Limb (tissue), 2 donors: ENCODE results near the gene HNRNPA0.
A peak's percentile ranks its signal among the peaks of the same experiment; 100 is the strongest.
"Not testable (repeated sequence)": the region's sequence is repeated elsewhere in the genome, so short reads cannot be mapped to it uniquely, and the experiment has no call there.

ENCODE experiments used
- DNase-seq, 2 donors: peaks; one replicate each; pipeline ENCODE4 v3.0.0-alpha.2; 2016; ENCODE audit errors: extremely low spot score in 2 of 2

HNRNPA0 gene

DNA sequence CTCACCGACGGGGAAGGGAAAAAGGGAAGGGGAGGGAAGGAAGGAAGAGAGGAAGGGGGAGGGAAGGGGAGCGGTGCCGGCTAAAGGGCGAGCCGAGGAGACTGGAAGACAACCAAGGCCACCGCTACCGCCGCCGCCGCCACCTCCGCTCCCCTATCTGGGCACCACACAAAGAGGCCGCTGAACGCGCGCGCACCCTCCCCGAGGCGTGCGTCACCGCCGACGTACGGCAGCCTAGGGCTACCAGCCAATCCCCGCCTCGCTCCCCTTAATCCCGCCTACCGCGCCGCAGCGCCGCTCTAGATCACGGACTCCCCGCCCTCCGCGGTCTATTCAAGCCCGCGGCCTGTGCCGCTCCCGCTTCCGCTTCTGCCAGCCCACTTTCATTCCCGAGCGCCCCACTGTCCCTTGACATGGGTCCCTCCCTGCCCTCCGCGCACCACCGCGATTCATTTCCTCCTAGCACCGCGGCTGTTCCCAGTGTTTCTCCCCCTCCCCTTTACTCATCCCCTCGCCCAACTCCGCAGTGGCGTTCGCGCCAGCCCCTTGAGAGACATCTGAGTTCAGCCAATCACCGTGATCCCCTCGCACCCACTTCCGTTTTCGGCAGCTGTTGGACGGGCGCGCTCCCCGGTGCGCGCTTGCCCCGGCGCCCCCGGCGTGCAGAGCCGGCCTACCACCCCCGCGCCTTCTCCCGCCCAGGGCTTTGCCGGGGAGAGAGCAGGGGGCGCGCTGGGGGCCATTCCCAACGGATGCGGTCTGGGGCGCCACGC, at the start of gene HNRNPA0:
TSS of gene HNRNPA0 (minus strand) at position 176 of the 773 bp plus-strand sequence. CDS start 297 bp downstream, outside the sequence.
- DNase-seq: peak; percentile 97

DNA sequence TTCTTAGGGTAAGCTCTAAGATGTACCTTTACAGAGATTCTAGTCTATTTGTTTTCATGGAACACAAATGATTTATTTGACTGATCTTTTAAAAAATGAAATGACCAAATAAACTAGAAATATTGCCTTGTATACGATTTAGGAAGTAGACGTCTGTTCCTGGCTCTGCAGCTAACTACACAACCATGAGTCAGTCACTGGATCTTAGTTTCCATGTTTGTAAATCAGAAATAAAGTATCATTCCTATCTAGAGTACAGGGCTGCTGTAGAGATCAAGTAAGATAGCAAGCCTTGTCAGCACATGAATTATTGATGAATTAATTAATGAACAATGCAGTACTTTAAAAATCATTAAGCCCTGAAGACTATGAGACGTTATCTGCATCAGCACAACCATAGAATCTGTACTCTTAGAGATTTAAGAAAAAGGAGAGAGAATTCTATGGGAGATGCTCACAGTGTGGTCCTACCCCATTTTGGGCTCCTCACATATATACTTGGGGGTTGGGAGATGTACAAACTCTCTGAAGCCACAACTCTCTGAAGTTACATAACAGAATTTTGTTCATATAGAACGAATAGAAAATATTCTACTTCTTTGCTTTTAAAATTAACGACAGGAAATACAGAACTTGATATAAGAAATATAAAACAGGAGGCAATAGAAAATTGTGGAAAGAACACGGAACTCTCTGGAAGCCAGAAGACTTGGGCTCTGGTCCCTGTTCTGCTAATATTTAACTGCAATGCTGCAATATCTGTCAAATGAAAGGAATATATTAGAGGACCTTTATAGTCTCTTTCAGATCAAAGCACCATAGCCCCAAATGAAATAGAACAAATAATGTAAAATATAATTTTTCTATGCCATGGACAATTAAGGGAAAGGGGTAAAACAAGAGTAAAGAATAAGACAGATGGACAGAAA, 48.4 kb upstream of the HNRNPA0 start:
- no peak for DNase-seq

GRCh38 chr5:137800700-137801411, 46.7 kb upstream of the HNRNPA0 start:
- no peak for DNase-seq

DNA sequence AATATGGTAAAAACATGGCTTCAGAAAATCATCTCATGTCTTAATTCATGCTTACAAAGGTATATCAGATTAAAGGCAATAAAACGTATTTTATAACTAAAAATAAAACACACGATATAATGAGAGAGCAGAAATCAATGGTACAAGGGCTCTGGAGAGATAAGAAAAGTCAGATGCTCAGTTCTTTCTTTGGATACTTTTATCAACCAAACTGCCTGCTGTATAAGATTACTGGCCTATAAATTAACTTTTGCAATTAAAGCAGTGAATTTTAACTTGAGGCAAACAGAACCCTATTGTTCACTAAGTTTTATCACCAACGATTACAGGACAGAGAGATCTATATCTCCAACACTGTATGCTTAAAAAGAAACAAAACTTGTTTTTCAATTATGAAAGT, 42.1 kb upstream of the HNRNPA0 start:
- no peak for DNase-seq

DNA sequence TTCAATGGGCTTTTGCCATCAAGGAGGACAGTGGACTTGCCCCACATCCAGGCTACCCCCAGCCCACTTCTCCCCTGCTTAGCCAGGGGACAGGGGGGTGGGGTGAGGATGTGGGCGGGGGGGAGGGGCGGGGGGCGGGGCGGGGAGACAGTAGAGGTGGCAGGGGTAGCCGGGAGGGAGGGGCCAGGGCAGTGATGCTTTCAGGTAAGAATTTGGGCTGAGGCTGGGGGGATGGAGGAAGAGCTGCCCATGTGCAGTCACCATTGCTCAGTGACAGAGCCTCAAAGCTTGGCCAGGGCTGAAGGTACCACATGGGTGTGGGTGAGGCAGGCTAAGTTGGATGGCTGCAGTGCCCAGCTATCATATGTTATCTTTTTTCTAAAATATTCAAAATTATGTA, 40.7 kb upstream of the HNRNPA0 start:
- DNase-seq: no peak

DNA sequence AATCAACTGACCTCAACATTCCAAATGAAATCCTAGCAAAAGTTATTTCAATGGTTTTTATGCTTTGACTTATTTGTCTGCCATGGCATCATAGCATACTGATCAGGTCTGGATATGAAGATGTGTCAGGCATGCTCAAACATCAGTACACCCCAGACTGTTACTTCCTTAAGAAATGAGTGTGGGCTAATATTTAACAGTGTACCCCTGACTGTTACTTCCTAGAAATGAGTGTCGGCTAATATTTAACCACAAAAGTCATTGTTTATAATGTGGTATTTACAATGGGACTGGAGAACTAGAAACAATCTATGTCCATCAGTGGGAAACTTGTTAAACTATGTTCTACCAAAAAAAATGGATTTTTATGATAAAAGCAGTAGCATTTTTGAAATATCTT, 38.1 kb upstream of the HNRNPA0 start:
- no peak for DNase-seq

DNA sequence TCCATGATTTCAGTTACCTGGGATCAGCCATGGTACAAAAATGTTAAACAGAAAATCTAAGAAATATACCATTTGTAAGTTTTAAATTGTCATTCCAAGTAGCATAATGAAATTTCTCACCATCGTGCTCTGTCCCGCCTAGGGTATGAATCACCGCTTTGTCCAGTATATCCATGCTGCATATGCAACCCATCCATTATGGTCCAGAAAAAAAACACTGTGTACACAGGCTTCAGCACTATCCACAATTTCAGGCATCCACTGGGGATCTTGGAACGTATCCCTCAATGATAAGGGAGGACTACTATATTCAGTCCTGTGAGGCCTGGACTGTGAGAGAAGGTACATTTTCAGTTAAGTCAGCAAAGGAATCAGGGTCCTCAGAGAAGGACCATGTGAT, 37.6 kb upstream of the HNRNPA0 start:
- DNase-seq: no peak

- no peak for DNase-seq
Measured at GRCh38 chr5:137791387-137791786, 37.2 kb upstream of the HNRNPA0 start.

DNA sequence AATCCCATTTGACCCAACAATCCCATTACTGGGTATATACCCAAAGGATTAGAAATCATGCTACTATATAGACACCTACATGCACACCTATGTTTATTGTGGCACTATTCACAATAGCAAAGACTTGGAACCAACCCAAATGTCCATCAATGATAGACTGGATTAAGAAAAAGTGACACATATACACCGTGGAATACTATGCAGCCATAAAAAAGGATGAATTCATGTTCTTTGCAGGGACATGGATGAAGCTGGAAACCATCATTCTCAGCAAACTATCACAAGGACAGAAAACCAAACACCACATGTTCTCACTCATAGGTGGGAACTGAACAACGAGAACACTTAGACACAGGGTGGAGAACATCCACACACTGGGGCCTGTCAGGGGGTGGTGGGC, 34.4 kb upstream of the HNRNPA0 start:
- DNase-seq: not testable (repeated sequence)

DNA sequence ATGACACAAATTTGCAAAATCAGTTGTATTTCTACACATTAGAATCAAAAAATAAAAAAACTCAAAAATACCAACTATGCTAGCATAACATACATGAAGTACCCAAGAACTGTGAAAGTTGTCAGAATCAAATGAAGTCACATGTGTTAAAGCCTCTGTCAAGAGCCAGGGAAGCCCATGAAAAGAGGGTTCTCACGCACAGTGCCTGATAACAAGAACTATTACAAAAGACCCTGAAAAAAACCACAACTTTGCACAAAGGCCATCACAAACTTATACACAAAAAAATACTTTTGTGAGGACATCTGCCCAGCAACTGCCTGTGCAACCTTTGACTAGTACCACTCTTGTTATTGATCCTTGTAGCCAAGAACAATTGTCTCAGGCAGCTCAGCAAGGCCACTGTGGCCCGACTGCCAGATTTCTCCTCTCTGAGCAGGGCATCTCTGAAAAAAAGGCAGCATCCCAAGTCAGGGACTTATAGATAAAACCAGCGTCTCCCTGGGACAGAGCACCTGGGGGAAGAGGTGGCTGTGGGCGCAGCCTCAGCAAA, 28.9 kb upstream of the HNRNPA0 start:
- no peak for DNase-seq

DNA sequence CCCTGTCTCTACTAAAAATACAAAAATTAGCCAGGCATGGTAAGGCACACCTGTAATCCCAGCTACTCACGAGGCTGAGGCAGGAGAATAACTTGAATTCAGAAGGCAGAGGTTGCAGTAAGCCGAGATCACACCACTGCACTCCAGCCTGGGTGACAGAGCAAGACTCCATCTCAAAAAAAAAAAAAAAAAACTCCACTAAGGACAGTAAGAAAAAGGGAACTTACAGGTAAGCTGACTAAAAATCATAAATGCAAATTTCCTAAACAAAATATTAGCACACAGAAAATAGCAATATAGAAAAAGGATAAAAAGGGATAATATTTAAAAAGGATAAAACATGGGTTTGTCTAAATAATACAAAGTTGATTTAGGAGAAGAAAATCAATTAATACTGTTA, 27.9 kb upstream of the HNRNPA0 start:
- no peak for DNase-seq

- peak in 1 of 2 donors; percentile 58 for DNase-seq
Measured at GRCh38 chr5:137778772-137779564, 24.8 kb upstream of the HNRNPA0 start.

DNA sequence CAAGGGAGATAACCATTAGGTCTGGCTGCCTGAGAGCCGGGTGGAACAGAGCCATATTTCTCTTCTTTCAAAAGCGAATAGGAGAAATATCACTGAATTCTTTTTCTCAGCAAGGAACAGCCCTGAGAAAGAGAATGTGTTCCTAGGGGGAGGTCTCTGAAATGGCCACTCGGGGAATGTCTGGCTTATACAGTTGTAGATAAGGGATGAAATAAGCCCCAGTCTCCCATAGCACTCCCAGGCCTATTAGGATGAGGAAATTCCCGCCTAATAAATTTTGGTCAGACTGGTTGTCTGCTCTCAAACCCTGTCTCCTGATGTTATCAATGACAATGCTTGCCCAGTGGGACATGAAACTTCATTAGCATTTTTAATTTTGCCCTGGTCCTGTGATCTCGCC, 13.8 kb upstream of the HNRNPA0 start:
- not testable (repeated sequence) for DNase-seq

DNA sequence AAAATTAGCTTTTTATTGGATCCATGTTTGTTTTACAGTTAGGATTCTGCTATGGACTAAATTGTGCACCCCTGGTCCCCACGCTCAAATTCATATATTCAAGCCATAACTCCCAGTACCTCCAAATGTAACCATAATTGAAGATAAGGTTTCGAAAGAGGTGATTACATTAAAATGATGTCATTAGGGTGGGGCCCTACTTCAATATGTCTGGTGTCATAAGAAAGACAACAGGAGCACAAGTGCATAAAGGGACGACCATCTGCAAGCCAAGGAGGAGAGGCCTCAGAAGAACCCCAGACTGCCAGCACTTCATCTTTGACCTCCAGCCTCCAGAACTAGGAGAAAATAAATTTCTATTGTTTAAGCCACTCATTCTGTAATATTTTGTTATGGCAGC, 7.4 kb upstream of the HNRNPA0 start:
- no peak for DNase-seq

GRCh38 chr5:137760719-137761516, 6.8 kb upstream of the HNRNPA0 start:
- DNase-seq: no peak

DNA sequence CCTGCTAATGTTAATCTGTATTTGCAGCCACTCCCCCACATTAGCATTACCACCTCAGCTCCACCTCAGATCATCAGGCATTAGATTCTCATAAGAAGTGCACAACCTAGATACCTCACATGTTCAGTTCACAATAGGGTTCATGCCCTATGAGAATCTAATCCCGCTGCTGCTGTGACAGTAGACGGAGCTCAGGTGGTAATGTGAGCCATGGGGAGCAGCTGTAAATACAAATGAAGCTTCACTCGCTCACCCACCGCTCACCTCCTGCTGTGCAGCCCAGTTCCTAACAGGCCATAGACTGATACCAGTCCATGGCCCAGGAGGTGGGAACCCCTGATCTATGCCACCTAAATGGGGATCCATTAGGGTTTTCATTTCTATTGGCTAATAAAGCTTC, 6.1 kb upstream of the HNRNPA0 start:
- no peak for DNase-seq

DNA sequence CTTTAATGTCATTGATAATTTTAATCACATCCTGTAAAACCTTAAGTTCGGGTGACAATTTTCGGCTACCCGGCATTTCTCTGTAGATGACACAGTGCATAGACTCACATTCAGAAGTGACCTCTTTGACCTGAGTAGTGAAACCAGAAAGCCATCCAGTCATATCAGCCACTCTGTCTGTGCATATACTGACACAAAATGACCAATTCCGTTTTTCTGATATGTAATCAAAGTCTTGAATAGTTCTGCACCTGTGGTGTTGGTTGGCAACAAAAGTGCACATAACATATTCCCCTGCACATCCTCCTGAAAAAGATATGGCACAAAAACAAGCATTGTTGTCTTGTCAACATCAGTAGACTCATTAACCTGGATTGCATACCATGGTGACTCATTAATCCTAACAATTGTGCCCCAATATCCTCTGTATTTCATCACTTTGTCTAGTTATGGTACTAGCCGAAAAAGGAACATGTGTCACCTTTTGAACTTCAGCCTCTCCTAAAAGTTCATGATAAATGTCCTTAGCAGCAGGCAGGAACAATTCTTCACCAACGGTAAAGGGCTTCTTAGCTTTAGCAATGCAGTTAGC, 4.6 kb upstream of the HNRNPA0 start:
- DNase-seq: no peak

DNA sequence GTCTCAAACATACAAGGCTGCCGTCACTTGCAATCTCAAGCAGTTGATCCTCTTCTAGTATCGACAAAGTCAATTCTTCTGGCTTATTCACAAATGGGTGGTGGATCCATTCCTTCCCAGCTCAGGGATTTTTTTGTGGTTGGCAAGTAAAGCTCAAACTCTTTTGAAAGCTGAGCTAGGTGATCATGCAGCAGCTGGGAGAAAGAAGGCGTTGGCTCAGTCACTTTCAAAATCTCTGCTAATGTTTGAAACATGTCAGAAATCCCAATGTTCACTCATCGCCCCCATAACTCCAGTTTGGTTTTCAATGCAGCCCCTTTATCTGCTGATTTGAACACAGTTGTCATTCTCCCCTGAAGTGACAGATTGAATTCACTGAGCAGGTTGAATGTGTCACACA, 4.0 kb upstream of the HNRNPA0 start:
- DNase-seq: no peak

GRCh38 chr5:137757634-137758033, 3.5 kb upstream of the HNRNPA0 start:
- DNase-seq: no peak
